ENCODE measurements around the gene IDH2. TPM values are rescaled to one million over a fixed set of nuclear protein-coding genes. Genes with fewer than 3 reads are reported as not detected.

Gene IDH2
- total RNA-seq, 1 donor from 2014 or later = 185 TPM

Small RNA genes lying within 50 kb of the gene (small RNA-seq; reads per million reads assigned to genes)
- gene RF00066 = not detected

Other genes with a start within 250 kb of the IDH2 start
- 51.7 TPM for gene AP3S2, start 208.5 kb downstream of the IDH2 start, total RNA-seq
- gene ARPIN, start 189.5 kb downstream of the IDH2 start, total RNA-seq = 13.0 TPM
- gene ZNF710, start 101.1 kb downstream of the IDH2 start, total RNA-seq = 3.7 TPM
- 7.8 TPM for gene SEMA4B, start 98.9 kb upstream of the IDH2 start, total RNA-seq
- gene CIB1, start 131.5 kb upstream of the IDH2 start, total RNA-seq = 7.8 TPM
- 3.1 TPM for gene GDPGP1, start 131.7 kb upstream of the IDH2 start, total RNA-seq
- not detected for gene TTLL13, start 147.1 kb upstream of the IDH2 start, total RNA-seq
- 67.3 TPM for gene NGRN, start 163.2 kb upstream of the IDH2 start, total RNA-seq
- gene ZNF774, start 249.8 kb upstream of the IDH2 start, total RNA-seq = 2.1 TPM